Activated CD4-positive, CD25-positive, alpha-beta regulatory T cell (primary cell): ENCODE measurements around the gene SERPINF2.
"Not testable (repeated sequence)": the region's sequence is repeated elsewhere in the genome, so short reads cannot be mapped to it uniquely, and the experiment has no call there.

Source experiments
- DNase-seq, 4 experiments: peaks; one replicate each; lab custom pipeline; 2025; lab: John Stamatoyannopoulos, UW

SERPINF2 gene

GRCh38 chr17:1716076-1716911 is 26.4 kb upstream of the SERPINF2 start:
- peak; percentile 98 to 100 (median 99) for DNase-seq

GRCh38 chr17:1716912-1717695 is 25.6 kb upstream of the SERPINF2 start:
- peak; percentile 45 to 74 (median 68) for DNase-seq

- DNase-seq = no peak
These were observed 24.1 kb upstream of the SERPINF2 start for GRCh38 chr17:1718362-1719165.

DNA sequence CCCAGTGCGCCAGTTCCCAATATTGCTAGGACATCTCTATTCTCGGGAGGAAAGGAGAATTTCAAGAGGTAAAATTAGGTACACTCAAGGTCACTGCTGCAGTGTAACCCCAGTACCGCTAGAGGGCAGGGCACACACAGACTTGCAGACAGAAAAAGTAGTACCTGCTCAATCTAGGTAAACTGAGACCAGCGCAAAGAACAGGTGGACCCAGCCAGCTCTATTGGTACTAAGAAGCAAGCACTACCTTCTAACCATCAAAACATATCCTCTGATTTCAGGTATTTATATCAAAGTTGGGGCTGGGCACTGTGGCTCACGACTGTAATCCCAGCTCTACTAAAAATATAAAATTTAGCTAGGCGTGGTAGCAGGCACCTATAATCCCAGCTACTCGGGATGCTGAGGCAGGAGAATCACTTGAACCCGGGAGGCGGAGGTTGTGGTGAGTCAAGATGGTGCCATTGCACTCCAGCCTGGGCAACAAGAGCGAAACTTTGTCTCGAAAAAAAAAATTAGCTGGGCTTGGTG is 21.8 kb upstream of the SERPINF2 start:
- DNase-seq = peak; percentile 34 to 72 (median 45)

DNA sequence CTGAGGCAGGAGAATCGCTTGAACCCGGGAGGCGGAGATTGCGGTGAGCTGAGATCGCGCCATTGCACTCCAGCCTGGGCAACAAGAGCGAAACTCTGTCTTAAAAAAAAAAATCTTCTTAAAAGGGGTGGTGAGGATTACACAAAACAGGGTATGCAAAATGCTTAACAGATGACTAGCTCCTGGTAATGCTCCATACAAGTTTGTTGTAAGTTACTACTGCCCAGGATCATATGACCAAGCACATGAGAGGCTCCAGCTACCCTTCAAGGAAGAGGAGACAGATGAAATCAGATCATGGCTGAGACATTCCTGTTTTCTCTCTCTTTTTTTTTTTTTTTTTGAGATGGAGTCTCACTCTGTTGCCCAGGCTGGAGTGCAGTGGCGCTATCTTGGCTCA is 20.6 kb upstream of the SERPINF2 start:
- not testable (repeated sequence) for DNase-seq

- peak; percentile 60 to 84 (median 74) for DNase-seq
These were observed 18.3 kb upstream of the SERPINF2 start, which contains the start of gene WDR81 for GRCh38 chr17:1724351-1724868. WDR81 (plus strand) TSS chr17:1724704; CDS start chr17:1724960, 256 bp downstream.

- DNase-seq = no peak
These were observed 17.6 kb upstream of the SERPINF2 start for GRCh38 chr17:1724869-1725641.

DNA sequence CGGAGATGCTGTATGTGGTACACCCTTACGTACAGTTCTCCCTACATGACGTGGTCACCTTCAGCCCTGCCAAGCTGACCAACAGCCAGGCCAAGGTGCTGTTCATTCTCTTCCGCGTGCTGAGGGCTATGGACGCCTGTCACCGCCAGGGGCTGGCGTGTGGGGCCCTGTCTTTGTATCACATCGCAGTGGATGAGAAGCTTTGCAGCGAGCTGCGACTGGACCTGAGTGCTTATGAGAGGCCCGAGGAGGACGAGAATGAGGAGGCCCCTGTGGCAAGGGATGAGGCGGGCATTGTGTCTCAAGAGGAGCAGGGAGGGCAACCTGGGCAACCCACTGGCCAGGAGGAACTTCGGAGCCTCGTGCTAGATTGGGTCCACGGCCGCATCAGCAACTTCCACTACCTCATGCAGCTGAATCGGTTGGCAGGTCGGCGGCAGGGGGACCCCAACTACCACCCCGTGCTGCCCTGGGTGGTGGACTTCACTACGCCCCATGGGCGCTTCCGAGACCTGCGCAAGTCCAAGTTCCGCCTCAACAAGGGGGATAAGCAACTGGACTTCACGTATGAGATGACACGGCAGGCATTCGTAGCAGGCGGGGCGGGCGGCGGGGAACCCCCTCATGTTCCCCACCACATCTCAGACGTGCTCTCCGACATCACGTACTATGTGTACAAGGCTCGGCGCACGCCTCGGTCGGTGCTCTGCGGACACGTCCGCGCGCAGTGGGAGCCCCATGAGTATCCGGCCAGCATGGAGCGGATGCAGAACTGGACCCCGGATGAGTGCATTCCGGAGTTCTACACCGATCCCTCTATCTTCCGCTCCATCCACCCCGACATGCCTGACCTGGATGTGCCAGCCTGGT is 16.8 kb upstream of the SERPINF2 start:
- DNase-seq = no peak

- DNase-seq = no peak
These were observed 15.9 kb upstream of the SERPINF2 start for GRCh38 chr17:1726626-1727257.

- no peak for DNase-seq
These were observed 15.3 kb upstream of the SERPINF2 start for GRCh38 chr17:1727258-1727789.

DNA sequence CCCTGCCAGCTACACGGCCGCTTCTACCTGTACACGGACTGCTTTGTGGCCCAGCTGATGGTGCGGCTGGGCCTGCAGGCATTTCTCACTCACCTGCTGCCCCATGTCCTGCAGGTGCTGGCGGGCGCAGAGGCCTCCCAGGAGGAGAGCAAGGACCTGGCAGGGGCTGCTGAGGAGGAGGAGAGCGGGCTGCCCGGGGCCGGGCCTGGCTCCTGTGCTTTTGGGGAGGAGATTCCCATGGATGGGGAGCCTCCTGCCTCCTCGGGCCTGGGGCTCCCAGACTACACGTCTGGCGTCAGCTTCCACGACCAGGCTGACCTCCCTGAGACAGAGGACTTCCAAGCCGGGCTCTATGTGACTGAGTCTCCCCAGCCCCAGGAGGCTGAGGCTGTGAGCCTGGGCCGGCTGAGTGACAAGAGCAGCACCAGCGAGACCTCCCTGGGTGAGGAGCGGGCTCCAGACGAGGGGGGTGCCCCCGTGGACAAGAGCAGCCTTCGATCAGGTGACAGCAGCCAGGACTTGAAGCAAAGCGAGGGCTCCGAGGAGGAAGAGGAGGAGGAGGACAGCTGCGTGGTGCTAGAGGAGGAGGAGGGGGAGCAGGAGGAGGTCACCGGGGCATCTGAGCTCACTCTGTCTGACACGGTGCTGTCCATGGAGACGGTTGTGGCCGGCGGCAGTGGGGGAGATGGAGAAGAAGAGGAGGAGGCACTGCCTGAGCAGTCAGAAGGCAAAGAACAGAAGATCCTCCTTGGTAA is 14.6 kb upstream of the SERPINF2 start:
- DNase-seq = no peak

- DNase-seq = no peak
These were observed 12.7 kb upstream of the SERPINF2 start for GRCh38 chr17:1729966-1730325.

DNA sequence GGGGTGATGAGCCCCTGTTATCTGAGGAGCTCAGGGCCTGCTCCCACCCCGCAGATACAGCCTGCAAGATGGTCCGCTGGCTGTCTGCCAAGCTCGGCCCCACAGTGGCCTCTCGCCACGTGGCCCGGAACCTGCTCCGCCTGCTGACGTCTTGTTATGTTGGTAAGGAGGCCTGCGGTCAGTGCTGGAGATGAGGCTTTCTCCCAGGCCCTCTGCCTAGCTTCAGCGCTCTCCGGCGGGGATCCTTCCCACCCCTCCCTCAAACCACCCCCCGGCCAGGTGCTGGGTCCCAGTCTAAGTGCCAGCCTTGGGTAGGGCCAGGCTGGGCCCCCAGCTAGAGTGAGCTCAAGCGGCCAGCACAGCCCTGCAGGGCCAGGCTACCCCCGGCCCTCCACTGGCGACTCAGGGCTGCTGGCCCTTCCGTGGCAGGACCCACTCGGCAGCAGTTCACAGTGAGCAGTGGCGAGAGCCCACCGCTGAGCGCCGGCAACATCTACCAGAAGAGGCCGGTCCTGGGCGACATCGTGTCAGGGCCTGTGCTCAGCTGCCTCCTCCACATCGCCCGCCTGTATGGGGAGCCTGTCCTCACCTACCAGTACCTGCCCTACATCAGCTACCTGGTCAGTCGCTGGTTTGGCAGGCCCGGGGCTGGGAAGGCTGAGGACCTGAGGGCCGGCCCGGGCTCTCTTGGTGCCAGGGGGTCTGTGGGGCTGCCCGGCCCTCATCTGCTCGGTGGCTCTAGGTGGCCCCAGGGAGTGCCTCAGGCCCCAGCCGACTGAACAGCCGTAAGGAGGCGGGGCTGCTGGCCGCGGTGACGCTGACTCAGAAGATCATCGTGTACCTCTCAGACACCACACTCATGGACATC is 12.1 kb upstream of the SERPINF2 start:
- DNase-seq = no peak

DNA sequence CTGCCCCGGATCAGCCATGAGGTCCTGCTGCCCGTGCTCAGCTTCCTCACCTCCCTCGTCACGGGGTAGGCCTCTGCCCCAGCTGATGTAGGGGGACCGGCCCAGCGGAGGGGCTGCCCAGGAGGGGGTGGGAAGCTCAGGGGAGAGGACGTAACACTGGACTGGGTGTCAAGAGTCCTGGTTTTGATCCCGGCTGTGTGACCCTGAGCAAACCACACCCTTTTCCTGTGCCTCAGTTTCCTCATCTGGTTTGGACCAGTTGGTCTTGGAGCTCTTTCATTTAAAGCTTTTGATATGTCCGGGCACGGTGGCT is 11.5 kb upstream of the SERPINF2 start:
- no peak for DNase-seq

- no peak for DNase-seq
These were observed 10.3 kb upstream of the SERPINF2 start for GRCh38 chr17:1732241-1732832.

DNA sequence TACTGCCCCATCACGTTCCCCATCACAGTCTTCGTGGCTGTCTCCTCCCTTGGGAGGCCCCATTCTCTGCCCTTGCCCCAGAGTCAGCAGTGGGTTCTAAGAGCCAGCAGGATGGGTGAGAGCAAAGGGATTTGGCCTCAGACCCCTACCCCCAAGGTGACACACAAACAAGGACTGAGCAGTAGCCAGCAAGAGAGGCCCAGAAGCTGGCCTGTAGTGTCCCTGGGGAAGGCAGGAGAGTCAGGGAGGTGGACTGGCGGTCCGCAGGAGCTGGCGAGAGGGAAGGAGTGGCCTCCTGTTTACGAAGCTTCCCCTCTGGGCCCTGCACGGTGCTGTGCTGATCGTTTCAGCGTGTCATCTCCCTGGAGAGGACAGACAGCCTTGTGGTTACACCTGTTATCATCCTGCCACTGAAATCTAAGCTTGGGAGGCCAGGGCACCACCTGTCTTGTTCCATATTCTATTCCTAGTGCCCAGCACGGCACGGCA is 9.8 kb upstream of the SERPINF2 start:
- no peak for DNase-seq

DNA sequence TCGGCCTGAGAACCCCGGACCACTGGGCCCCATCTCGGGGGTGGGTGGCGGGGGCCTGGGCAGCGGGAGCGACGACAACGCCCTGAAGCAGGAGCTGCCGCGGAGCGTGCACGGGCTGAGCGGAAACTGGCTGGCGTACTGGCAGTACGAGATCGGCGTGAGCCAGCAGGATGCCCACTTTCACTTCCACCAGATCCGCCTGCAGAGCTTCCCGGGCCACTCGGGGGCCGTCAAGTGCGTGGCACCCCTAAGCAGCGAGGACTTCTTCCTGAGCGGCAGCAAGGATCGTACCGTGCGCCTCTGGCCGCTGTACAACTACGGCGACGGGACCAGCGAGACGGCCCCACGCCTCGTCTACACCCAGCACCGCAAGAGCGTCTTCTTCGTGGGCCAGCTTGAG is 8.9 kb upstream of the SERPINF2 start:
- no peak for DNase-seq
